Measurements from ENCODE around the gene SPRN.

Gene SPRN

DNA sequence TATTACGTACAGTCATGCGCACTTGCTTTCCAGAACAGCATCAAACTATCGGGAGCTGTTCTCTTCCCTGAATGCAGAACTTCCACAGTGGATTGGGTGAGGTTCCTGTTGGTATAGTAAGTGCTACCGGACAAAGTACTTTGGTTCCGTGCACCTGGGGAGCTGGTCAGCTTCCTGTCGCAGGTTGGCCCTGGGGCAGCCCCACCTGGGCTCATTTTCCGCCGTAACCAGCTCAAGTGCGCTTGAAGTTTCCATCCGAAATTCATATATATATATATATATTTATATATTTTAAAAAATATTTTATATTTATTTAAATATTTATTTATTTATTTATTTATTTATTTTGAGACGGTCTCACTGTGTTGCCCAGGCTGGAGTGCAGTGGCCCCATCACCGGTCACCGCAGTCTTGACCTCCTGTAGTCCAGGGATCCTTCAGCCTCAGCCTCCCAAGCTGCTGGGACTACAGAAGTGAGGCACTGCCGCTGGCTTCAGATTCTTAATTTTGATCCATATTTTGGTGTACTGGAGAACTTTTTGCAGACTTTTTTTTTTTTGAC is 35.9 kb upstream of the SPRN start:
- ChIA-PET CTCF (interaction anchor here (0.6 kb wide), 1 partner anchor 30 kb away, joined by 3 read pairs; no protein-coding TSS in a partner anchor), POLR2A (no interaction called here)
- DNase-seq = no peak
- peaks cover 0 to 6% (median 0%) of the 10 kb centered on the region in 5 experiments for H3K27me3 ChIP-seq (replicated peaks in 2 of 5; ENCODE audit: control insufficient read depth in 4 of 5, insufficient read depth in 5 of 5, low read length in 4 of 5)
- H3K36me3 ChIP-seq (ENCODE audit: control insufficient read depth in 4 of 4, insufficient read depth in 4 of 4, low read length in 3 of 4) = no peaks in the 10 kb centered on the region
- no peak overlapping the region for H3K4me3 ChIP-seq (ENCODE audit: control insufficient read depth in 1 of 7, extremely low read depth in 1 of 7, insufficient read depth in 4 of 7, low read depth in 2 of 7, low read length in 6 of 7)
- WGBS (ENCODE audit: insufficient coverage) = 100% methylated on average over 5 of the region's 14 CpGs
- peaks cover 0 to 22% (median 0%) of the 10 kb centered on the region in 5 experiments for H3K9me3 ChIP-seq (ENCODE audit: control extremely low read depth in 1 of 5, control insufficient read depth in 4 of 5, insufficient read depth in 2 of 5, low read depth in 1 of 5, low read length in 4 of 5)
- no peak overlapping the region for H3K27ac ChIP-seq (ENCODE audit: insufficient read depth in 1 of 2, low read depth in 1 of 2, low read length in 2 of 2, poor library complexity in 1 of 2, severe bottlenecking in 2 of 2)
- no peaks in the 10 kb centered on the region for H3K4me1 ChIP-seq (ENCODE audit: control extremely low read depth in 1 of 4, control insufficient read depth in 4 of 4, insufficient read depth in 4 of 4, low read length in 3 of 4)

- 72% methylated on average over 78 of the region's 81 CpGs for WGBS (ENCODE audit: insufficient coverage)
- Histone ChIP-seq H3K36me3 (ENCODE audit: control insufficient read depth in 4 of 4, insufficient read depth in 4 of 4, low read length in 3 of 4) (no peaks in the 10 kb centered on the region), H3K27ac (ENCODE audit: insufficient read depth in 1 of 2, low read depth in 1 of 2, low read length in 2 of 2, poor library complexity in 1 of 2, severe bottlenecking in 2 of 2) (no peak overlapping the region), H3K4me3 (ENCODE audit: control insufficient read depth in 1 of 7, extremely low read depth in 1 of 7, insufficient read depth in 4 of 7, low read depth in 2 of 7, low read length in 6 of 7) (no peak overlapping the region), H3K27me3 (replicated peaks in 2 of 5; ENCODE audit: control insufficient read depth in 4 of 5, insufficient read depth in 5 of 5, low read length in 4 of 5) (peaks cover 0 to 2% (median 0%) of the 10 kb centered on the region in 5 experiments), H3K9me3 (ENCODE audit: control extremely low read depth in 1 of 5, control insufficient read depth in 4 of 5, insufficient read depth in 2 of 5, low read depth in 1 of 5, low read length in 4 of 5) (peaks cover 0 to 16% (median 0%) of the 10 kb centered on the region in 5 experiments), H3K4me1 (ENCODE audit: control extremely low read depth in 1 of 4, control insufficient read depth in 4 of 4, insufficient read depth in 4 of 4, low read length in 3 of 4) (no peaks in the 10 kb centered on the region)
- DNase-seq = no peak
- ChIA-PET POLR2A (no interaction called here), CTCF (interaction anchor here (0.6 kb wide), 1 partner anchor 30 kb away, joined by 3 read pairs; no protein-coding TSS in a partner anchor)
Observed at GRCh38 chr10:133459454-133460207, 35.2 kb upstream of the SPRN start.

- Histone ChIP-seq H3K9me3 (ENCODE audit: control extremely low read depth in 1 of 5, control insufficient read depth in 4 of 5, insufficient read depth in 2 of 5, low read depth in 1 of 5, low read length in 4 of 5) (peaks cover 0 to 11% (median 0%) of the 10 kb centered on the region in 5 experiments), H3K36me3 (ENCODE audit: control insufficient read depth in 4 of 4, insufficient read depth in 4 of 4, low read length in 3 of 4) (no peaks in the 10 kb centered on the region), H3K4me3 (ENCODE audit: control insufficient read depth in 1 of 7, extremely low read depth in 1 of 7, insufficient read depth in 4 of 7, low read depth in 2 of 7, low read length in 6 of 7) (no peak overlapping the region), H3K27ac (ENCODE audit: insufficient read depth in 1 of 2, low read depth in 1 of 2, low read length in 2 of 2, poor library complexity in 1 of 2, severe bottlenecking in 2 of 2) (no peak overlapping the region), H3K4me1 (ENCODE audit: control extremely low read depth in 1 of 4, control insufficient read depth in 4 of 4, insufficient read depth in 4 of 4, low read length in 3 of 4) (no peaks in the 10 kb centered on the region), H3K27me3 (replicated peaks in 2 of 5; ENCODE audit: control insufficient read depth in 4 of 5, insufficient read depth in 5 of 5, low read length in 4 of 5) (peaks cover 0 to 2% (median 0%) of the 10 kb centered on the region in 5 experiments)
- 87% methylated on average over 19 of the region's 21 CpGs for WGBS (ENCODE audit: insufficient coverage)
- ChIA-PET POLR2A (no interaction called here), CTCF (no interaction called here)
- no peak for DNase-seq
Observed at GRCh38 chr10:133458710-133459453, 34.5 kb upstream of the SPRN start.

GRCh38 chr10:133458021-133458709 is 33.7 kb upstream of the SPRN start:
- CTCF ChIA-PET = no interaction called here
- POLR2A ChIA-PET = no interaction called here
- H3K4me1 ChIP-seq (ENCODE audit: control extremely low read depth in 1 of 4, control insufficient read depth in 4 of 4, insufficient read depth in 4 of 4, low read length in 3 of 4) = no peaks in the 10 kb centered on the region
- H3K9me3 ChIP-seq (ENCODE audit: control extremely low read depth in 1 of 5, control insufficient read depth in 4 of 5, insufficient read depth in 2 of 5, low read depth in 1 of 5, low read length in 4 of 5) = peaks cover 0 to 11% (median 0%) of the 10 kb centered on the region in 5 experiments
- H3K4me3 ChIP-seq (ENCODE audit: control insufficient read depth in 1 of 7, extremely low read depth in 1 of 7, insufficient read depth in 4 of 7, low read depth in 2 of 7, low read length in 6 of 7) = no peak overlapping the region
- no peak for DNase-seq
- peaks cover 0 to 2% (median 0%) of the 10 kb centered on the region in 5 experiments for H3K27me3 ChIP-seq (replicated peaks in 2 of 5; ENCODE audit: control insufficient read depth in 4 of 5, insufficient read depth in 5 of 5, low read length in 4 of 5)
- H3K27ac ChIP-seq (ENCODE audit: insufficient read depth in 1 of 2, low read depth in 1 of 2, low read length in 2 of 2, poor library complexity in 1 of 2, severe bottlenecking in 2 of 2) = no peak overlapping the region
- H3K36me3 ChIP-seq (ENCODE audit: control insufficient read depth in 4 of 4, insufficient read depth in 4 of 4, low read length in 3 of 4) = no peaks in the 10 kb centered on the region
- 94% methylated on average over 38 of the region's 40 CpGs for WGBS (ENCODE audit: insufficient coverage)

- WGBS (ENCODE audit: insufficient coverage) = 99% methylated on average over 29 of the region's 34 CpGs
- ChIA-PET CTCF (no interaction called here), POLR2A (no interaction called here)
- no peak overlapping the region for H3K27ac ChIP-seq (ENCODE audit: insufficient read depth in 1 of 2, low read depth in 1 of 2, low read length in 2 of 2, poor library complexity in 1 of 2, severe bottlenecking in 2 of 2)
- DNase-seq = no peak
- peaks cover 0 to 13% (median 0%) of the 10 kb centered on the region in 5 experiments for H3K9me3 ChIP-seq (ENCODE audit: control extremely low read depth in 1 of 5, control insufficient read depth in 4 of 5, insufficient read depth in 2 of 5, low read depth in 1 of 5, low read length in 4 of 5)
- no peak overlapping the region for H3K4me3 ChIP-seq (ENCODE audit: control insufficient read depth in 1 of 7, extremely low read depth in 1 of 7, insufficient read depth in 4 of 7, low read depth in 2 of 7, low read length in 6 of 7)
- H3K36me3 ChIP-seq (ENCODE audit: control insufficient read depth in 4 of 4, insufficient read depth in 4 of 4, low read length in 3 of 4) = no peaks in the 10 kb centered on the region
- peaks cover 0 to 2% (median 0%) of the 10 kb centered on the region in 5 experiments for H3K27me3 ChIP-seq (replicated peaks in 2 of 5; ENCODE audit: control insufficient read depth in 4 of 5, insufficient read depth in 5 of 5, low read length in 4 of 5)
- H3K4me1 ChIP-seq (ENCODE audit: control extremely low read depth in 1 of 4, control insufficient read depth in 4 of 4, insufficient read depth in 4 of 4, low read length in 3 of 4) = no peaks in the 10 kb centered on the region
Observed at GRCh38 chr10:133457100-133457841, 32.8 kb upstream of the SPRN start.

GRCh38 chr10:133456041-133456951 is 31.9 kb upstream of the SPRN start:
- Histone ChIP-seq H3K4me3 (ENCODE audit: control insufficient read depth in 1 of 7, extremely low read depth in 1 of 7, insufficient read depth in 4 of 7, low read depth in 2 of 7, low read length in 6 of 7) (no peak overlapping the region), H3K36me3 (ENCODE audit: control insufficient read depth in 4 of 4, insufficient read depth in 4 of 4, low read length in 3 of 4) (no peaks in the 10 kb centered on the region), H3K27ac (ENCODE audit: insufficient read depth in 1 of 2, low read depth in 1 of 2, low read length in 2 of 2, poor library complexity in 1 of 2, severe bottlenecking in 2 of 2) (no peak overlapping the region), H3K4me1 (ENCODE audit: control extremely low read depth in 1 of 4, control insufficient read depth in 4 of 4, insufficient read depth in 4 of 4, low read length in 3 of 4) (no peaks in the 10 kb centered on the region), H3K9me3 (ENCODE audit: control extremely low read depth in 1 of 5, control insufficient read depth in 4 of 5, insufficient read depth in 2 of 5, low read depth in 1 of 5, low read length in 4 of 5) (peaks cover 0 to 14% (median 0%) of the 10 kb centered on the region in 5 experiments), H3K27me3 (replicated peaks in 2 of 5; ENCODE audit: control insufficient read depth in 4 of 5, insufficient read depth in 5 of 5, low read length in 4 of 5) (peaks cover 0 to 2% (median 0%) of the 10 kb centered on the region in 5 experiments)
- ChIA-PET CTCF (no interaction called here), POLR2A (no interaction called here)
- WGBS (ENCODE audit: insufficient coverage) = 94% methylated on average over 46 of the region's 46 CpGs
- DNase-seq = no peak

All from common myeloid progenitor, CD34-positive (primary cell).